Nephron (organoid): Measurements from ENCODE around the gene APPBP2.
"Not testable (repeated sequence)": the region's sequence is repeated elsewhere in the genome, so short reads cannot be mapped to it uniquely, and the experiment has no call there.

Source experiments
- H3K27ac Mint-ChIP-seq, 3 experiments: 2 replicates each; pipeline ENCODE4 v1.8.0; 2020; ENCODE audit warnings: mixed read lengths in 3 of 3, mild to moderate bottlenecking in 2 of 3, moderate library complexity in 1 of 3
- H3K27me3 Mint-ChIP-seq: 2 replicates; pipeline ENCODE4 v1.8.0; 2021; ENCODE audit warnings: low read depth, mild to moderate bottlenecking, moderate library complexity, mixed read lengths
- H3K36me3 Mint-ChIP-seq: 2 replicates; pipeline ENCODE4 v1.8.0; 2020; ENCODE audit warnings: low read depth, mixed read lengths
- H3K4me1 Mint-ChIP-seq: 2 replicates; pipeline ENCODE4 v1.8.0; 2020; ENCODE audit warnings: mixed read lengths
- H3K4me3 Mint-ChIP-seq, 3 experiments: 2 replicates each; pipeline ENCODE4 v1.8.0; 2020; ENCODE audit warnings: mild to moderate bottlenecking in 3 of 3, mixed read lengths in 3 of 3, moderate library complexity in 2 of 3
- H3K9me3 Mint-ChIP-seq: 2 replicates; pipeline ENCODE4 v1.8.0; 2020; ENCODE audit warnings: mixed read lengths
- TF ChIP-seq, protein P1 (sequence below), 3 experiments: fragments of 200-600 bp; sonication (generic); IDR thresholded peaks; one replicate each; pipeline ENCODE4 v1.5.0; 2021; ENCODE audit warnings: antibody characterized with exemption in 3 of 3; ENCODE audit not compliant: unreplicated experiment in 3 of 3

Gene APPBP2

DNA sequence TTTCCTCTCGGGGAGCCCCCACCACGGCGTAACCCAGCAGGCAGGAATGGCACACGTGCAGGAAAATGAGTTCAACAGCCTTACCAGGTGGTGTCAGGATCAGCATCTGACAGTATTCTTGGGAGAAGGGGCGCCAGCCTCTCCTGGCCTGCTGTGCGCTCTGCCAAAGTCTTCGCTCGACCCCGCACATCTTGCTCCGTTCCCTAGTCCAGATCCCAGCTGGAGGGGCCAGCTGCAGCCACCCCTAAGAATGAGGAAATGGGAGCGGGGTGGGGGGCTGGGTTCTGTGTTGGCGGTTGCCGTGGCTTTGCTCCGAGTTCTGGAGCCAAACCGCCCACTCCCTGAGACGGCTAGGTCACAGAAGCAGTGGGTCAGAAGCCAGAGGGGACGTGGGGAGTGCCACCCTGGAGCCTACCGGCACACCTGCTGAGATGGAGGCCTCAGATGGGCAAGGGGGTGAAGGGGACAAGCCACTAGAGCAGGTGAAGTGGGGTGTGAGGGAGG is 103.8 kb downstream of the APPBP2 start, which contains the start of gene CHCT1:
Gene CHCT1, plus strand, starts transcription at position 328 of the 504 bp plus-strand sequence. Its CDS starts 104 bp downstream, at position 432.
- Mint-ChIP-seq H3K36me3 (no peaks in the 10 kb centered on the region), H3K4me3 (peak within 1 kb of the TSS; percentile 76 to 83 (median 83)), H3K27me3 (peaks cover 9% of the 10 kb centered on the region), H3K9me3 (no peaks in the 10 kb centered on the region), H3K4me1 (peaks cover 4% of the 10 kb centered on the region), H3K27ac (peak within 1 kb of the TSS in 2 of 3 experiments; percentile 41 to 59)
- TF ChIP-seq, protein P1, sequence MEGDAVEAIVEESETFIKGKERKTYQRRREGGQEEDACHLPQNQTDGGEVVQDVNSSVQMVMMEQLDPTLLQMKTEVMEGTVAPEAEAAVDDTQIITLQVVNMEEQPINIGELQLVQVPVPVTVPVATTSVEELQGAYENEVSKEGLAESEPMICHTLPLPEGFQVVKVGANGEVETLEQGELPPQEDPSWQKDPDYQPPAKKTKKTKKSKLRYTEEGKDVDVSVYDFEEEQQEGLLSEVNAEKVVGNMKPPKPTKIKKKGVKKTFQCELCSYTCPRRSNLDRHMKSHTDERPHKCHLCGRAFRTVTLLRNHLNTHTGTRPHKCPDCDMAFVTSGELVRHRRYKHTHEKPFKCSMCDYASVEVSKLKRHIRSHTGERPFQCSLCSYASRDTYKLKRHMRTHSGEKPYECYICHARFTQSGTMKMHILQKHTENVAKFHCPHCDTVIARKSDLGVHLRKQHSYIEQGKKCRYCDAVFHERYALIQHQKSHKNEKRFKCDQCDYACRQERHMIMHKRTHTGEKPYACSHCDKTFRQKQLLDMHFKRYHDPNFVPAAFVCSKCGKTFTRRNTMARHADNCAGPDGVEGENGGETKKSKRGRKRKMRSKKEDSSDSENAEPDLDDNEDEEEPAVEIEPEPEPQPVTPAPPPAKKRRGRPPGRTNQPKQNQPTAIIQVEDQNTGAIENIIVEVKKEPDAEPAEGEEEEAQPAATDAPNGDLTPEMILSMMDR (IDR thresholded peaks at IDR 0.05; ENCODE audit: unreplicated experiment in 3 of 3) = no peak

DNA sequence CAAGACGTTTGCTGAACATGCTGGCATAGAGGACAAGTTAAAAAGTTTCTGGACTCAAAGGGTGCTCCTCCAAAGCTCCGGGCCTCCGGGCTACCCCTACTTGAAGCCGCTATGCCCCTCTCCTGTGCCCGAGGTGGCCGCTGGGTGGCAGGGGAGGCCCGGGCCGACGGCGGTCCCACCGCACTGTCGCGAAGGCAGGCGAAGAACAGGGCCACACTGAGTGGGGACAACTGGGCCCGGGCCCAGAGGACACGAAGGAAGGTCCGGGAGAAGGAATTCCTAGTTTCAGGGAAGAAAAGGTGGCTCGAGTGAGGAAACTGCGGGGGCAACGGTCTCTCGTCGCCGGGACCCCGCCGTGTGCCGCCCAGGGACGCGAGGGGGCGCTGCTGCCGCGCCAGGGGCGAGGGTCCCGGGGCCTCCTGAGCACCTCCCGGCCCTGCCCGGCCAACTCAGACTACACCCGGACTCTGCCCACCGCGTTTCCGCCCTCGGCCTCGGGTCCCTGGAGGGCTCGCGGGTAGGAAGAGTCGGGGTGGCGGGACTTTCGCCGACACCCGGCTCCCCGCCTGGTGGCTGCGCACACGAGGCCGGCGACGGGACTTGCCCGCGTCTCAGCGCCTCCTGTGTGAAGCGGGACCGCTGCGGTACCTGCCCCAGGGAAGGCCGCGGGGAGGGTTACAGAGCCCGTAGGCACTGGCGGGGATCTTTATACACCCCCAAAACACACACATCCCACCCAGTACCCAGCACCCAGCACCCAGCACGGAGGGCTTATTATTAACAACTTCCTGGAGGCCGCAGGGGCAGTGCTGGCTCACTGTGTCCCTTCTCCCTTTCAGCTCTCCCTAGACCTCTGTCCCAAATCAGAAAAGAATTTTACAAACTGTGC is 104.5 kb downstream of the APPBP2 start:
- Mint-ChIP-seq H3K36me3 (no peaks in the 10 kb centered on the region), H3K4me1 (peaks cover 4% of the 10 kb centered on the region), H3K9me3 (no peaks in the 10 kb centered on the region), H3K27me3 (peaks cover 9% of the 10 kb centered on the region), H3K27ac (peak overlapping the region in 2 of 3 experiments; percentile 41 to 59), H3K4me3 (peak overlapping the region; percentile 76 to 83 (median 83))
- TF ChIP-seq, protein P1 (IDR thresholded peaks at IDR 0.05; ENCODE audit: unreplicated experiment in 3 of 3) = peak; percentile 97 to 100 (median 100)

DNA sequence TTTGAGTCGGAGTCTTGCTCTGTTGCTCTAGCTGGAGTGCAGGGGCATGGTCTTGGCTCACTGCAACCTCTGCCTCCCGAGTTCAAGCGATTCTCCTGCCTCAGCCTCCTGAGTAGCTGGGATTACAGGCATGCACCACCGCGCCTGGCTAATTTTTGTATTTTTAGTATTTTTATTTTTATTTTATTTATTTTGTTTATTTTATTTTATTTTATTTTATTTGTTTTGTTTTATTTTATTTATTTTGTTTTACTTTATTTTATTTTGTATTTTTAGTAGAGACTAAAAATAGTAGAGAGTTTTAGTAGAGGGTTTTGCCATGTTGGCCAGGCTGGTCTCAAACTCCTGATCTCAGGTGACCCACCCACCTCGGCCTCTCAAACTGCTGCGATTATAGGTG is 106.2 kb downstream of the APPBP2 start:
- H3K4me3 Mint-ChIP-seq, H3K9me3 Mint-ChIP-seq, H3K27me3 Mint-ChIP-seq, H3K36me3 Mint-ChIP-seq, H3K27ac Mint-ChIP-seq, H3K4me1 Mint-ChIP-seq: not testable (repeated sequence)

DNA sequence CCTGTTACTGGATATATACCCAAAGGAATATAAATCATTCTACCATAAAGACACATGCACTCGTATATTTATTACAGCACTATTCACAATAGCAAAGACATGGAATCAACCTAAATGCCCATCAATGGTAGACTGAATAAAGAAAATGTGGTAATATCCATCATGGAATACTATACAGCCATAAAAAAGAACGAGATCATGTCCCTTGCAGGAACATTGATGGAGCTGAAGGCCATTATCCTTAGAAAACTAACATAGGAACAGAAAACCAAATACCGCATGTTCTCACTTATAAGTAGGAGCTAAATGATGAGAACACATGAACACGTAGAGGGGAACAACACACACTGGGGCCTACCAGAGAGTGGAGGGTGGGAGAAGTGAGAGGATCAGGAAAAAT is 107.0 kb downstream of the APPBP2 start:
- not testable (repeated sequence) for H3K27me3 Mint-ChIP-seq, H3K27ac Mint-ChIP-seq, H3K36me3 Mint-ChIP-seq, H3K4me1 Mint-ChIP-seq, H3K9me3 Mint-ChIP-seq
- H3K4me3 Mint-ChIP-seq = peak overlapping the region in 1 of 3 experiments; percentile 30

DNA sequence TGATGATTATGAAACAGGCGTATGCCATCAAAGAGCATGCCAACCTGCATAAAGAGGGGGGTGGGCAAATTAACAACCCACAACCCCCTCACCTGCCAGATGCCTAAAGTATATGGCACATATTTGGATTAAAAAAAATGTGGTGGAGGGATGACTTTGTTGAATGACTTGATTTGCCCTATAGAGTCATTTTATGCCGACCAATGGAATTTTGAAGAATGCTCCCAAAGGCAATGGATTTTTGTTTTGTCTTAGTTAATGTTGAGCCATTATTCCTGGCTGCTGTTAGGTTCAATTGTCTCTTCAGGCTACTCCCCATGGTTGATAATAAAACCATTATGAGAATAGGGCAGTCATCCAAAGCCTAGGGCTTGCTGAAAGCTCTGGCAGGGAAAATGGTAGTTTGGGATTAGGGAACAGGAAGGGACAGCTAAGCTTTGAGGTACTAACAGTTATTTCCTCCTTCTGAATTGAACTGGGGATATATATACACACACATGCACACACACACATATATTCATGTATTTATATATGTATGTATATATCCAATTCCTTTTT is 109.6 kb downstream of the APPBP2 start:
- Mint-ChIP-seq H3K4me1 (peaks cover 12% of the 10 kb centered on the region), H3K27ac (peak overlapping the region in 1 of 3 experiments; percentile 30), H3K27me3 (peaks cover 9% of the 10 kb centered on the region), H3K4me3 (no peak overlapping the region), H3K9me3 (no peaks in the 10 kb centered on the region), H3K36me3 (no peaks in the 10 kb centered on the region)
- TF ChIP-seq, protein P1 (IDR thresholded peaks at IDR 0.05; ENCODE audit: unreplicated experiment in 3 of 3) = no peak

DNA sequence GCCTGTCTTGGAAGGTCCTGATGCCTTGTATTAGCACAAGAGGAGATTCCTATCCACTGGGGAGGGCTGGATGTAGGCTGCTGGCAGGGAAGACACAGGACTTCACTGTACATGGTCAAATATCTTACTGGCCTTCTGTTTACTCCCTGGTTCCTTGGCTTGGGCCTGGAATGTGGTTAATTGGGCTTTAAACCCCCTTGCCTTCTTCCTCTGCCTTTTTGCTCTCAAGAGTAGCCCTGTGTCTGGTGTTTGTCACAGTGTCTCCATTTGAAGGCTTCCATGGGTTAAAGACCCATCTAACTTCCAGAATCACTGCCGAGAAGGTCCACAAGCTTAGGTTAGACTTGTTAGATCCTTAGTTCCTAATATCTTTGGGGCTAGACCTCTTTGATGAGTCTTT is 110.9 kb downstream of the APPBP2 start:
- peaks cover 5% of the 10 kb centered on the region for H3K27me3 Mint-ChIP-seq
- H3K9me3 Mint-ChIP-seq = no peaks in the 10 kb centered on the region
- no peaks in the 10 kb centered on the region for H3K36me3 Mint-ChIP-seq
- no peak overlapping the region for H3K4me3 Mint-ChIP-seq
- H3K27ac Mint-ChIP-seq = no peak overlapping the region
- H3K4me1 Mint-ChIP-seq = peaks cover 8% of the 10 kb centered on the region
- TF ChIP-seq, protein P1 (IDR thresholded peaks at IDR 0.05; ENCODE audit: unreplicated experiment in 3 of 3) = no peak
